HG02885 (cell line): Measurements from ENCODE around the gene PRC1.
A peak's percentile ranks its signal among the peaks of the same experiment; 100 is the strongest.

Experiments used
- ATAC-seq: cut with Tn5 transposase; IDR thresholded peaks from one replicate; pipeline ENCODE4 v1.9.1; 2021; ENCODE audit warnings: mild to moderate bottlenecking; ENCODE audit not compliant: unreplicated experiment, poor library complexity

The PRC1 gene

GRCh38 chr15:90956274-90957030 is 37.9 kb downstream of the PRC1 start:
- no peak for ATAC-seq

GRCh38 chr15:90955624-90956273 is 38.6 kb downstream of the PRC1 start:
- ATAC-seq, result no peak

- peak; percentile 93 for ATAC-seq
These were observed 39.4 kb downstream of the PRC1 start, which contains the start of gene RCCD1 for GRCh38 chr15:90954712-90955623. RCCD1 (plus strand) TSS chr15:90954884; CDS start chr15:90956735, 1,851 bp downstream.

- ATAC-seq, result no peak
These were observed 40.2 kb downstream of the PRC1 start for GRCh38 chr15:90953947-90954711.

- ATAC-seq, result no peak
These were observed 41.2 kb downstream of the PRC1 start for GRCh38 chr15:90952901-90953677.

- ATAC-seq, result no peak
These were observed 43.7 kb downstream of the PRC1 start for GRCh38 chr15:90950676-90951075.

- ATAC-seq, result no peak
These were observed 44.2 kb downstream of the PRC1 start for GRCh38 chr15:90949979-90950675.

- ATAC-seq, result no peak
These were observed 45.8 kb downstream of the PRC1 start for GRCh38 chr15:90948506-90948905.

- ATAC-seq, result no peak
These were observed 46.6 kb downstream of the PRC1 start for GRCh38 chr15:90947577-90948357.

GRCh38 chr15:90946941-90947576 is 47.3 kb downstream of the PRC1 start:
- no peak for ATAC-seq

- ATAC-seq, result no peak
These were observed 47.8 kb downstream of the PRC1 start for GRCh38 chr15:90946538-90946937.

- no peak for ATAC-seq
These were observed 49.2 kb downstream of the PRC1 start for GRCh38 chr15:90945091-90945490.

- ATAC-seq, result no peak
These were observed 51.8 kb downstream of the PRC1 start for GRCh38 chr15:90942354-90943120.

GRCh38 chr15:90941038-90941437 is 53.3 kb downstream of the PRC1 start:
- ATAC-seq, result no peak

GRCh38 chr15:90939756-90940155 is 54.6 kb downstream of the PRC1 start:
- no peak for ATAC-seq

GRCh38 chr15:90938261-90938660 is 56.1 kb downstream of the PRC1 start:
- ATAC-seq, result no peak

GRCh38 chr15:90936823-90937222 is 57.5 kb downstream of the PRC1 start:
- ATAC-seq, result no peak
